Endothelial cell (in vitro differentiated cells): ENCODE data around the gene CD24. TPM values are rescaled to one million over a fixed set of nuclear protein-coding genes. Genes with fewer than 3 reads are reported as not detected.

Source experiments
- DNase-seq: peaks from one replicate; pipeline ENCODE4 v3.0.0; 2021; ENCODE audit warnings: low spot score
- H3K27ac Mint-ChIP-seq: one replicate; pipeline ENCODE4 v1.8.0; 2021; ENCODE audit warnings: mixed read lengths, inconsistent platforms; ENCODE audit not compliant: unreplicated experiment
- H3K27me3 Mint-ChIP-seq: one replicate; pipeline ENCODE4 v1.8.0; 2021; ENCODE audit warnings: mild to moderate bottlenecking, moderate library complexity, mixed read lengths, inconsistent platforms; ENCODE audit not compliant: unreplicated experiment
- H3K36me3 Mint-ChIP-seq: one replicate; pipeline ENCODE4 v1.8.0; 2021; ENCODE audit warnings: mild to moderate bottlenecking, low read depth, mixed read lengths, inconsistent platforms; ENCODE audit not compliant: unreplicated experiment
- H3K4me1 Mint-ChIP-seq: one replicate; pipeline ENCODE4 v1.8.0; 2021; ENCODE audit warnings: mild to moderate bottlenecking, mixed read lengths, inconsistent platforms; ENCODE audit not compliant: unreplicated experiment
- H3K4me3 Mint-ChIP-seq: one replicate; pipeline ENCODE4 v1.8.0; 2021; ENCODE audit warnings: mild to moderate bottlenecking, mixed read lengths, inconsistent platforms; ENCODE audit not compliant: unreplicated experiment
- H3K9me3 Mint-ChIP-seq: one replicate; pipeline ENCODE4 v1.8.0; 2021; ENCODE audit warnings: mixed read lengths, inconsistent platforms; ENCODE audit not compliant: unreplicated experiment
- CTCF ChIP-seq: fragments of 200-600 bp; sonication (generic); IDR thresholded peaks from one replicate; pipeline ENCODE4 v1.5.0; 2021; ENCODE audit warnings: antibody characterized with exemption; ENCODE audit not compliant: unreplicated experiment
- total RNA-seq: library from RNA; stranded (reverse); fragmentation: NEBNext Ultra II Directional; extraction: Animal tissue kit (Norgen Biotek cat#: 25700); gene quantifications from one replicate; pipeline ENCODE4 v1.2.1, GENCODE V29; 2021; ENCODE audit not compliant: unreplicated experiment

The CD24 gene
- total RNA-seq, 1 donor from 2014 or later: 796 TPM

- H3K4me1 Mint-ChIP-seq: peaks cover 8% of the 10 kb centered on the region
- H3K27ac Mint-ChIP-seq: peak overlapping the region; percentile 33
- no peak for TF ChIP-seq CTCF
- no peaks in the 10 kb centered on the region for H3K36me3 Mint-ChIP-seq
- H3K27me3 Mint-ChIP-seq: no peaks in the 10 kb centered on the region
- no peaks in the 10 kb centered on the region for H3K9me3 Mint-ChIP-seq
- no peak overlapping the region for H3K4me3 Mint-ChIP-seq
- no peak for DNase-seq
These were observed 49.6 kb downstream of the CD24 start for GRCh38 chr6:106924694-106925523.

GRCh38 chr6:106922626-106923025, 51.9 kb downstream of the CD24 start:
- no peak for DNase-seq
- Mint-ChIP-seq H3K4me3 (no peak overlapping the region), H3K36me3 (no peaks in the 10 kb centered on the region), H3K9me3 (no peaks in the 10 kb centered on the region), H3K4me1 (peaks cover 10% of the 10 kb centered on the region), H3K27ac (no peak overlapping the region), H3K27me3 (no peaks in the 10 kb centered on the region)
- no peak for TF ChIP-seq CTCF

Other genes with a start within 250 kb of the CD24 start
- 11.5 TPM for gene MTRES1, start 53.5 kb upstream of the CD24 start, total RNA-seq
- 5.8 TPM for gene BEND3, start 140.8 kb upstream of the CD24 start, total RNA-seq